Astrocyte (in vitro differentiated cells and primary cell): ENCODE results near the gene KRT13. TPM values are rescaled to one million over a fixed set of nuclear protein-coding genes. Genes with fewer than 3 reads are reported as not detected.

ENCODE experiments used
- DNase-seq: peaks from one replicate; pipeline ENCODE4 v3.0.0-alpha.2; 2010; ENCODE audit warnings: low read depth
- FAIRE-seq: peaks from 2 replicates; lab custom pipeline; 2011; peaks lifted over from hg19 to GRCh38; lab: Jason Lieb, UNC
- H2AFZ ChIP-seq: 2 replicates; pipeline ENCODE4 v1.6.0; 2012; ENCODE audit warnings: low read depth, low read length, inconsistent platforms
- H3K27ac ChIP-seq: 2 replicates; pipeline ENCODE4 v1.5.1; 2011; ENCODE audit warnings: low read depth, low read length, inconsistent platforms
- H3K27me3 ChIP-seq: 2 replicates; pipeline ENCODE4 v1.6.0; 2011; ENCODE audit warnings: low read length, inconsistent platforms; ENCODE audit not compliant: insufficient read depth
- H3K36me3 ChIP-seq: 2 replicates; pipeline ENCODE4 v1.5.1; 2011; ENCODE audit warnings: low read length, inconsistent platforms; ENCODE audit not compliant: insufficient read depth
- H3K4me1 ChIP-seq: 2 replicates; pipeline ENCODE4 v1.5.1; 2011; ENCODE audit warnings: low read length, inconsistent platforms; ENCODE audit not compliant: insufficient read depth
- H3K4me2 ChIP-seq: 2 replicates; pipeline ENCODE4 v1.6.0; 2012; ENCODE audit warnings: low read length, inconsistent platforms
- H3K4me3 ChIP-seq: 2 replicates; pipeline ENCODE4 v1.5.1; 2011; ENCODE audit warnings: low read depth, mild to moderate bottlenecking, low read length, inconsistent platforms; ENCODE audit not compliant: insufficient read depth
- H3K79me2 ChIP-seq: 2 replicates; pipeline ENCODE4 v1.6.0; 2012; ENCODE audit warnings: mild to moderate bottlenecking, low read length, inconsistent platforms; ENCODE audit not compliant: insufficient read depth
- H3K9ac ChIP-seq: 2 replicates; pipeline ENCODE4 v1.6.0; 2012; ENCODE audit warnings: mild to moderate bottlenecking, low read length, inconsistent platforms
- H3K9me3 ChIP-seq: 2 replicates; pipeline ENCODE4 v1.5.1; 2012; ENCODE audit warnings: low read depth, mild to moderate bottlenecking, low read length, inconsistent platforms; ENCODE audit not compliant: insufficient read depth
- H4K20me1 ChIP-seq: 2 replicates; pipeline ENCODE4 v1.6.0; 2012; ENCODE audit warnings: low read length, inconsistent platforms; ENCODE audit not compliant: insufficient read depth
- H3K27ac Mint-ChIP-seq: one replicate; pipeline ENCODE4 v1.8.0; 2021; ENCODE audit warnings: mild to moderate bottlenecking, mixed read lengths; ENCODE audit not compliant: unreplicated experiment
- H3K27me3 Mint-ChIP-seq: one replicate; pipeline ENCODE4 v1.8.0; 2021; ENCODE audit warnings: low read depth, mixed read lengths; ENCODE audit not compliant: unreplicated experiment
- H3K36me3 Mint-ChIP-seq: one replicate; pipeline ENCODE4 v1.8.0; 2021; ENCODE audit warnings: low read depth, mixed read lengths; ENCODE audit not compliant: unreplicated experiment
- H3K4me1 Mint-ChIP-seq: one replicate; pipeline ENCODE4 v1.8.0; 2021; ENCODE audit warnings: low read depth, mixed read lengths; ENCODE audit not compliant: unreplicated experiment
- H3K4me3 Mint-ChIP-seq: one replicate; pipeline ENCODE4 v1.8.0; 2021; ENCODE audit warnings: mild to moderate bottlenecking, moderate library complexity, mixed read lengths; ENCODE audit not compliant: unreplicated experiment
- H3K9me3 Mint-ChIP-seq: one replicate; pipeline ENCODE4 v1.8.0; 2021; ENCODE audit warnings: mild to moderate bottlenecking, mixed read lengths; ENCODE audit not compliant: unreplicated experiment
- EZH2 ChIP-seq: IDR thresholded peaks from 2 replicates; pipeline ENCODE4 v1.6.1; 2012; ENCODE audit warnings: mild to moderate bottlenecking, low read length, inconsistent platforms; ENCODE audit not compliant: insufficient read depth
- microRNA-seq: library from miRNA; unstranded; fragments of <30 nt; microRNA quantifications from one replicate; pipeline ENCODE4 v1.2.0, GENCODE V29; 2020
- total RNA-seq: library from RNA; stranded (reverse); gene quantifications from 2 replicates; pipeline ENCODE4 v1.2.1, GENCODE V29; 2021
- TF ChIP-seq, protein P1 (sequence below): IDR thresholded peaks from 2 replicates; pipeline ENCODE4 v1.5.1; 2011; ENCODE audit warnings: low read depth, mild to moderate bottlenecking, inconsistent platforms, low read length, moderate library complexity; ENCODE audit not compliant: insufficient read depth

KRT13 gene
- total RNA-seq, 1 donor from 2014 or later: not detected

DNA sequence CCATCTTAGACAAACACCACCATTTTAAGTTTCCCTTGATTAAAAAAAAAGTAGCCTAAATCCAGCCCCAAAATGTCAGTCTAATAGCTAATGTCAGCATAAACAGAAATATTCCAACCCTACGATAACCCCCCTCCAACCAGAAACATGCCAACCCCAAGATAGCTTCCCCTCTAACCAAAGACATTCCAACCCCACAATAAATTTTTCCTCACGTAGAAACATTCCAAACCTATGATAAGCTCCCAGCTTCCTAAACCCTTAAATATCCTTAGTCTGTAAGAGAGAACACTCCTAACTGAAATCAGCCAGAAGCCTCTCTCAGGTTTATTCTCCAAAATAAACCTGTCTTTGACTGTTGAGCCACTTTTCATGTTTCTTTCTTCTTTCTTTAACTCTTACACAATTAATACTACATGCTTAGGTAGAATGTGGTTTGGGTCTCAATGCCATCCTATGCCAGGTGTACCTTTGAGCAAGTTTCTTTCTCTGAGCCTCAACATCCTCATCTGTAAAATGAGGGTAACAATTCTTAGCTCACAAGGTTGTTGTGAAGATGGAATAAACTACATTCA is 54.2 kb downstream of the KRT13 start:
- Histone ChIP-seq H3K4me3 (no peak overlapping the region), H2AFZ (no peak overlapping the region), H3K27me3 (peaks cover 2% of the 10 kb centered on the region), H3K9me3 (peaks cover 7% of the 10 kb centered on the region), H3K4me2 (no peak overlapping the region), H3K27ac (no peak overlapping the region), H3K79me2 (no peaks in the 10 kb centered on the region), H3K36me3 (no peaks in the 10 kb centered on the region), H3K9ac (no peak overlapping the region), H3K4me1 (peaks cover 6% of the 10 kb centered on the region), H4K20me1 (no peaks in the 10 kb centered on the region)
- H3K36me3 Mint-ChIP-seq: peaks cover 3% of the 10 kb centered on the region
- peaks cover 29% of the 10 kb centered on the region for H3K27me3 Mint-ChIP-seq
- H3K4me1 Mint-ChIP-seq: peaks cover 3% of the 10 kb centered on the region
- peak overlapping the region; percentile 27 for H3K27ac Mint-ChIP-seq
- H3K9me3 Mint-ChIP-seq: peaks cover 26% of the 10 kb centered on the region
- DNase-seq (peak; percentile 44), FAIRE-seq (peak; percentile 66)
- H3K4me3 Mint-ChIP-seq: no peak overlapping the region
- TF ChIP-seq EZH2: no peak
- TF ChIP-seq, protein P1, sequence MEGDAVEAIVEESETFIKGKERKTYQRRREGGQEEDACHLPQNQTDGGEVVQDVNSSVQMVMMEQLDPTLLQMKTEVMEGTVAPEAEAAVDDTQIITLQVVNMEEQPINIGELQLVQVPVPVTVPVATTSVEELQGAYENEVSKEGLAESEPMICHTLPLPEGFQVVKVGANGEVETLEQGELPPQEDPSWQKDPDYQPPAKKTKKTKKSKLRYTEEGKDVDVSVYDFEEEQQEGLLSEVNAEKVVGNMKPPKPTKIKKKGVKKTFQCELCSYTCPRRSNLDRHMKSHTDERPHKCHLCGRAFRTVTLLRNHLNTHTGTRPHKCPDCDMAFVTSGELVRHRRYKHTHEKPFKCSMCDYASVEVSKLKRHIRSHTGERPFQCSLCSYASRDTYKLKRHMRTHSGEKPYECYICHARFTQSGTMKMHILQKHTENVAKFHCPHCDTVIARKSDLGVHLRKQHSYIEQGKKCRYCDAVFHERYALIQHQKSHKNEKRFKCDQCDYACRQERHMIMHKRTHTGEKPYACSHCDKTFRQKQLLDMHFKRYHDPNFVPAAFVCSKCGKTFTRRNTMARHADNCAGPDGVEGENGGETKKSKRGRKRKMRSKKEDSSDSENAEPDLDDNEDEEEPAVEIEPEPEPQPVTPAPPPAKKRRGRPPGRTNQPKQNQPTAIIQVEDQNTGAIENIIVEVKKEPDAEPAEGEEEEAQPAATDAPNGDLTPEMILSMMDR: no peak

Small RNAs within 50 kb of the gene (microRNA-seq; reads per million reads assigned to microRNA genes)
- 0.82 reads per million for gene MIR6510

Other genes starting within 250 kb of the KRT13 start
- not detected in 2 replicates for gene KRTAP9-6, start 240.2 kb downstream of the KRT13 start, total RNA-seq
- not detected in 2 replicates for gene KRTAP9-7, start 229.9 kb downstream of the KRT13 start, total RNA-seq
- gene KRTAP29-1, start 202.8 kb downstream of the KRT13 start, total RNA-seq: not detected in 2 replicates
- gene KRTAP16-1, start 196.3 kb downstream of the KRT13 start, total RNA-seq: not detected in 2 replicates
- gene KRTAP17-1, start 189.9 kb downstream of the KRT13 start, total RNA-seq: not detected in 2 replicates
- gene KRT33A, start 154.8 kb downstream of the KRT13 start, total RNA-seq: not detected in 2 replicates
- not detected in 2 replicates for gene KRT33B, start 135.8 kb downstream of the KRT13 start, total RNA-seq
- gene KRT34, start 123.3 kb downstream of the KRT13 start, total RNA-seq: not detected in 2 replicates
- not detected in 2 replicates for gene KRT31, start 108.0 kb downstream of the KRT13 start, total RNA-seq
- gene KRT37, start 81.0 kb downstream of the KRT13 start, total RNA-seq: not detected in 2 replicates
- not detected in 2 replicates for gene KRT38, start 64.6 kb downstream of the KRT13 start, total RNA-seq
- not detected in 2 replicates for gene KRT32, start 38.2 kb downstream of the KRT13 start, total RNA-seq
- gene KRT35, start 24.5 kb downstream of the KRT13 start, total RNA-seq: not detected in 2 replicates
- gene KRT36, start 15.7 kb downstream of the KRT13 start, total RNA-seq: not detected in 2 replicates
- gene KRT15, start 13.3 kb upstream of the KRT13 start, total RNA-seq: 0.26 and 0.79 TPM in 2 replicates
- 113 and 210 TPM in 2 replicates for gene KRT19, start 22.7 kb upstream of the KRT13 start, total RNA-seq
- gene KRT9, start 66.4 kb upstream of the KRT13 start, total RNA-seq: 0.09 TPM in 1 of 2 replicates, not detected in the other
- gene KRT14, start 81.3 kb upstream of the KRT13 start, total RNA-seq: 1.0 and 2.2 TPM in 2 replicates
- gene KRT16, start 107.2 kb upstream of the KRT13 start, total RNA-seq: 0.79 and 1.3 TPM in 2 replicates
- 21.4 and 28.3 TPM in 2 replicates for gene KRT17, start 119.0 kb upstream of the KRT13 start, total RNA-seq
- 767 and 795 TPM in 2 replicates for gene EIF1, start 183.3 kb upstream of the KRT13 start, total RNA-seq
- gene GAST, start 206.7 kb upstream of the KRT13 start, total RNA-seq: not detected in 2 replicates
- 0.46 and 0.52 TPM in 2 replicates for gene HAP1, start 229.0 kb upstream of the KRT13 start, total RNA-seq